Heart right ventricle (tissue), 16 donors: ENCODE results near the gene GRM1. TPM values are rescaled to one million over a fixed set of nuclear protein-coding genes. Genes with fewer than 3 reads are reported as not detected.
A peak's percentile ranks its signal among the peaks of the same experiment; 100 is the strongest.

Experiments used
- ATAC-seq, 8 donors: fragments of 200-7000 bp; cut with Tn5 transposase; one replicate each; pipeline ENCODE4 v1.9.1; 2020; ENCODE audit warnings: mild to moderate bottlenecking in 8 of 8, moderate library complexity in 8 of 8, moderate number of reproducible peaks in 1 of 8
- DNase-seq, 2 donors: peaks; one replicate each; pipeline ENCODE4 v3.0.0-alpha.2; 2020
- H3K27ac ChIP-seq, 10 donors: fragments of 200-600 bp; sonication (generic) in 2 of 10; one replicate each; pipeline versions ENCODE4 v1.5.0 to v1.8.0; 2020 to 2022; ENCODE audit warnings: mild to moderate bottlenecking in 3 of 10
- H3K27me3 ChIP-seq, 7 donors: fragments of 200-600 bp; one replicate each; pipeline ENCODE4 v1.8.0; 2021 to 2022; ENCODE audit warnings: mild to moderate bottlenecking in 2 of 7
- H3K36me3 ChIP-seq, 9 donors: fragments of 200-600 bp; sonication (generic) in 1 of 9; one replicate each; pipeline versions ENCODE4 v1.5.0 to v1.8.0; 2020 to 2022; ENCODE audit warnings: mild to moderate bottlenecking in 2 of 9
- H3K4me1 ChIP-seq, 9 donors: fragments of 200-600 bp; sonication (generic) in 1 of 9; one replicate each; pipeline versions ENCODE4 v1.5.0 to v1.8.0; 2020 to 2022; ENCODE audit warnings: mild to moderate bottlenecking in 4 of 9
- H3K4me3 ChIP-seq, 10 donors: fragments of 200-600 bp; sonication (generic) in 2 of 10; one replicate each; pipeline versions ENCODE4 v1.5.0 to v1.8.0; 2020 to 2022; ENCODE audit warnings: mild to moderate bottlenecking in 7 of 10, moderate library complexity in 2 of 10
- H3K9me3 ChIP-seq, 11 donors: fragments of 200-600 bp in 10 of 11; sonication (generic) in 2 of 11; one replicate each; pipeline versions ENCODE4 v1.5.0 to v1.8.0; 2013 to 2022; ENCODE audit warnings: mild to moderate bottlenecking in 2 of 11, control low read depth in 1 of 11, moderate library complexity in 1 of 11
- CTCF ChIP-seq, 9 donors: fragments of 200-600 bp; sonication (generic) in 2 of 9; IDR thresholded peaks; one replicate each; pipeline versions ENCODE4 v1.5.0 to v1.8.0; 2021 to 2022; ENCODE audit warnings: antibody characterized with exemption in 9 of 9, mild to moderate bottlenecking in 5 of 9, moderate library complexity in 1 of 9
- WGBS, 2 donors: extraction: QIAGEN DNeasy Blood & Tissue Kit; methylation state at CpG; one replicate each; pipeline ENCODE4 v1.1.7; 2013; ENCODE audit warnings: inconsistent platforms in 1 of 2; 5-methylcytosine and 5-hydroxymethylcytosine counted together
- intact Hi-C, 10 donors: fragments of 100-400 bp; cut with DNase I; formaldehyde crosslinking; loops; one replicate each; pipeline versions ENCODE4 v1.11.1 to v1.14.2; 2022
- long read RNA-seq, 3 donors: library from polyadenylated mRNA; unstranded; transcript quantifications; one replicate each; pipeline ENCODE4 v2.0.0, GENCODE V29; 2020 to 2021
- polyA plus RNA-seq, 2 donors: library from polyadenylated mRNA; stranded (reverse); fragments of 200-250 nt; gene quantifications; one replicate each; pipeline ENCODE4 v1.2.3, GENCODE V29; 2013
- total RNA-seq, 10 donors: library from RNA; stranded (reverse); fragmentation: NEBNext Ultra II Directional in 3 of 10; extraction: Animal tissue kit (Norgen Biotek cat#: 25700) in 3 of 10; gene quantifications; one replicate each; pipeline versions ENCODE4 v1.2.1 to v1.2.4, GENCODE V29; 2021 to 2023
- donor health status: Arrhythmogenic right ventricular cardiomyopathy.
- donor health status: ischemic (EF 13 %, LVEDD 7.1; RV severe dilation, severe dysfunction).
- donor health status: healthy with polysubstance abuse.
- donor health status: DM: no; HTN: yes; CAD: no.
- donor health status: DM: no; HTN: no; CAD: no.
- donor health status: ischemic (EF 25% LVEDD 6.9; RV normal size, moderate dysfunction).
- donor health status: ischemic (EF 25% LVEDD 5.7; RV mildly dilated, moderate dysfunction).
- donor health status: healthy.
- donor health status: DM: yes; HTN: yes; CAD: no.
- donor health status: Ischemic cardiomyopathy.
- donor health status: ischemic (EF 35%, LVEDD 5.7; RV mildly dilated, moderate dysfunction).
- donor health status: nonischemic (EF 11% LVEDD 7.7; RV severe dilation, severe dysfunction).
- donor health status: DM: yes; HTN: yes; CAD: no.
- donor health status: PGD.
- donor health status: ischemic (EF 29% LVEDD 5.4; RV normal size, mild dysfunction).
- donor health status: nonischemic (EF 23%, LVEDD 6.1; RV moderate dilation, normal function).

GRM1 gene
- total RNA-seq (1 to 10 TPM; 1.1 to 8.3 (median 4.8) TPM), polyA plus RNA-seq (under 1 TPM; 0.26 to 0.44 TPM)
- long read RNA-seq, donor 1, partial matches to known transcripts: 0 of 1 reads
- long read RNA-seq, donor 1, other reads (novel, unspliced or antisense): 1 of 1 reads
- long read RNA-seq, donor 2, partial matches to known transcripts: 0 of 8 reads
- long read RNA-seq, donor 2, other reads (novel, unspliced or antisense): 8 of 8 reads
- long read RNA-seq, donor 3, partial matches to known transcripts: 0 of 5 reads
- long read RNA-seq, donor 3, other reads (novel, unspliced or antisense): 5 of 5 reads

GRCh38 chr6:146028851-146029572, at the start of gene GRM1:
GRM1 (plus strand) TSS chr6:146029062; CDS start chr6:146029518, 456 bp downstream.
- intact Hi-C loops: no loop called here
- Histone ChIP-seq H3K36me3 (no peaks in the 10 kb centered on the region), H3K27me3 (peaks cover 0 to 63% (median 49%) of the 10 kb centered on the region in 7 donors), H3K27ac (no peak within 1 kb of the TSS), H3K4me1 (no peaks in the 10 kb centered on the region), H3K4me3 (peak within 1 kb of the TSS in 2 of 10 donors; percentile 19 to 28), H3K9me3 (peaks cover 0 to 2% (median 0%) of the 10 kb centered on the region in 11 donors)
- no peak for ATAC-seq
- WGBS, 2 donors: 2 to 3% methylated on average over 39 of the region's 39 CpGs
- TF ChIP-seq CTCF (IDR thresholded peaks at IDR 0.05): no peak
- DNase-seq: no peak

GRCh38 chr6:146009338-146009737, 19.5 kb upstream of the GRM1 start:
- no peak for TF ChIP-seq CTCF (IDR thresholded peaks at IDR 0.05)
- intact Hi-C loops: no loop called here
- H3K4me3 ChIP-seq: no peak overlapping the region
- WGBS, 2 donors: 65 to 66% methylated on average over 1 of the region's 1 CpG
- H3K4me1 ChIP-seq: no peaks in the 10 kb centered on the region
- DNase-seq (no peak), ATAC-seq (no peak)
- no peak overlapping the region for H3K27ac ChIP-seq
- no peaks in the 10 kb centered on the region for H3K36me3 ChIP-seq
- H3K9me3 ChIP-seq: peaks cover 0 to 33% (median 10%) of the 10 kb centered on the region in 11 donors
- no peaks in the 10 kb centered on the region for H3K27me3 ChIP-seq

GRCh38 chr6:146014233-146014632, 14.6 kb upstream of the GRM1 start:
- H3K4me1 ChIP-seq: no peaks in the 10 kb centered on the region

GRCh38 chr6:146017672-146018071, 11.2 kb upstream of the GRM1 start:
- H3K4me1 ChIP-seq: no peaks in the 10 kb centered on the region
- intact Hi-C loops: no loop called here

More at GRCh38 chr6:146014233-146014632, 14.6 kb upstream of the GRM1 start:
- Histone ChIP-seq H3K36me3 (no peaks in the 10 kb centered on the region), H3K9me3 (peaks cover 0 to 19% (median 8%) of the 10 kb centered on the region in 11 donors), H3K27me3 (no peaks in the 10 kb centered on the region), H3K27ac (no peak overlapping the region), H3K4me3 (no peak overlapping the region)
- ATAC-seq (no peak), DNase-seq (no peak)
- no peak for TF ChIP-seq CTCF (IDR thresholded peaks at IDR 0.05)
- intact Hi-C loops: no loop called here

More at GRCh38 chr6:146017672-146018071, 11.2 kb upstream of the GRM1 start:
- Histone ChIP-seq H3K27ac (no peak overlapping the region), H3K9me3 (no peaks in the 10 kb centered on the region), H3K4me3 (no peak overlapping the region), H3K27me3 (no peaks in the 10 kb centered on the region), H3K36me3 (no peaks in the 10 kb centered on the region)
- DNase-seq (no peak), ATAC-seq (no peak)
- no peak for TF ChIP-seq CTCF (IDR thresholded peaks at IDR 0.05)
